ENCODE results near the gene METTL4.

- TF ChIP-seq RAD21 (IDR thresholded peaks at IDR 0.05 in 1 of 2, conservative IDR thresholded peaks at IDR 0.05 in 1 of 2; ENCODE audit: low read depth in 2 of 2, low read length in 2 of 2) (no peak), CTCF (IDR thresholded peaks at IDR 0.05; ENCODE audit: control extremely low read depth in 1 of 3, insufficient read depth in 1 of 3, low read depth in 1 of 3, low read length in 3 of 3) (no peak), GABPA (IDR thresholded peaks at IDR 0.05; ENCODE audit: borderline replicate concordance, insufficient read depth, low read length) (no peak), EZH2 (IDR thresholded peaks at IDR 0.05; ENCODE audit: low read depth, low read length, severe bottlenecking) (no peak), ATF3 (IDR thresholded peaks at IDR 0.05; ENCODE audit: insufficient read depth, low read depth, low read length) (no peak), POLR2A (IDR thresholded peaks at IDR 0.05; ENCODE audit: control extremely low read depth in 1 of 2, low read depth in 2 of 2, low read length in 2 of 2) (no peak)
Observed at GRCh38 chr18:2568129-2568528, 3.2 kb downstream of the METTL4 start.

All from H1 (cell line).